SH-SY5Y (cell line): ENCODE data around the gene OR2AK2.

ENCODE experiments used
- GATA2 ChIP-seq: IDR thresholded peaks from 2 replicates; pipeline ENCODE4 v1.6.1; 2011; ENCODE audit warnings: mild to moderate bottlenecking, low read depth, low read length
- GATA3 ChIP-seq: IDR thresholded peaks from 2 replicates; pipeline ENCODE4 v1.6.1; 2011; ENCODE audit warnings: low read depth, mild to moderate bottlenecking, low read length, moderate library complexity

- TF ChIP-seq GATA2 (no peak), GATA3 (no peak)
Measured at GRCh38 chr1:247953408-247953807, 11.6 kb upstream of the OR2AK2 start.
